Measurements from ENCODE around the gene CHST11.

CHST11 gene

GRCh38 chr12:104702565-104703139, 245.9 kb downstream of the CHST11 start:
- DNase-seq: no peak

DNA sequence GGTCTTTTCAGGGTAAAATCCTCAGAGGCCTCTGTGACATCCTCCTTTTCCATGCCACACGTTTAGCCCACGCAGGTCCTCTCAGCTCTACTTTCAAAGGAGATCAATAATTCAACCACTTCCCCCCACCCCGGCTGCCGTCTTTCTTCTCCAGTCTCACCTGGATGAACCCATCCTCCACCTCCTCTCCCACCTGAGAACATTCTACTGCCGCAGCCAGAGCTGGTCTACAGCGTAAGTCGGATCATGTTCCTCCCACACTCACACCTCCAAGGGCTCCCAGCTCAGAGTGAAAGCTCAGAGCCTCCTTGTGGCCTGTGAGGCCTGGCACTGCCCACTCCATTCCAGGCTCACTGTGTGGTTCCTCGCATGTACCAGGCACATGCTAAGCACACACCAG, 246.6 kb downstream of the CHST11 start:
- DNase-seq: no peak

GRCh38 chr12:104704224-104704779, 247.6 kb downstream of the CHST11 start:
- no peak for DNase-seq

DNA sequence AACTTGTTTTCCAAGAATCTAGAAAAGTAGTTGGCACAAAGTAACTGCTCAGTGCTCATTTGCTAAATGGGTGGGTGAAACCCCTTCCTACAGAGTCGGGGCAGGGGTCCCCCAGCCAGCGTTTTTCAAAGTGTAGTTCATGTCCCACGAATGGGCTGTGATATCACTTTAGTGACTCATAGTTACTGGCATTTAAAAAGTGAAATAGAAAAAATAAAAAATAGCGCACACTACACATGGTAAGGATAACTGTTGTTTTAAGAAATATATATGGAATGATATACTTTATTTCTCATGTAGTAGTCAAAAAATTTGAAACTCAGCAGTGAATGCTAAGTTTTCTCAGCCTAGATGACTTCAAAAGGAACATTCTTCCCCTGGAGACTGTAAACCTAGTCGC, 250.4 kb downstream of the CHST11 start:
- DNase-seq: no peak

DNA sequence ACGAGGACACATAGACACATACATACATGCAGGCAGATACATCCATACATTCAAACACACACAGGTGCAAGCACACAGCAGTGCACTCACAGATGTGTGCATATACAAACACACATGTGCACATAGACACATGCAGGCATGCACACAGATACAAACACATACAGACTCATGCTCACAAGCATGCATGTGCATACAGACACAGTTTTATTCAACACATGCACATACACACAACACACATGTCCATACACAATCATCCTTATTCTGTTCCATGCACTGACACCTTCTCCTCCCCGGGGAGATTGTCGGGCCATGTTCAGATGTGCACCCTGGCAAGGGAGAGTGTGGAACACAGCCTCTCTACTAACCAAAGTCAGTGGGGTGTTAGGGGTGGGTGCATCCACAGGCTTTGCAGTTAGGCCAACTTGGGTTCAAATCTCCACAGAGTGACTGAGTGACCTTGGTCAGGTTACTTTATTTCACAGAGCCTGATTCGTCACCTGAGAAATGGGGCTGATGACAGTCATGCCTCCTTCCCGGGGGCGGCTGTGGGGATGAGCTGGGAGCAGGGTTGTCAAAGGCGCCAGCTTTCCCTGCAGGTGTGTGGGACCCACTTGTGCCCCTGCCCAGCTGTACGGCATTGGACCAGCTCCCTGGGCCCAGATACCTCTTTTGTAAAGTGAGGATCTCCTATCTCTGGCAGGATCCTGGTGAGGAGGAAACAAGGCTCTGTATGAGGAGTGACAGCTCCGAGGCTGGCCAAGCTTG, 251.2 kb downstream of the CHST11 start:
- no peak for DNase-seq

DNA sequence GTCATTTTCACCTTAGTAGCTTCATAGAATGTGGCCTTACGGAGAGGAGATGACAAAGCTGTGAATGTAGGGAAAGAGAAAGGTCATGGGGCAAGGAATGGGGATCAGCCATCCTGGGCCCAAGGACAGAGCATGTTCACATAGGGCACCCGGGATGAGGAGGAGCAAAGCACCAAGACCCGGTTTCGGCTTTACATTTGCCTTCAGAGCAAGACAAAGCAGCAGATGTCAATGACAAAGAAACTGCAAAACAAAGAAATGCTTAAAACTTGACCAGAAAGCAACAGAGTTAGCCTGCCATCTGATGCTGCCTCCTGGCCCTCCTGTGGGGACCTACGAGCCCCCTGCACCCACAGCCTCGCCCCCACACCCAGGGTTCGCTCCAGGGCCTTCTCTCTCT, 252.1 kb downstream of the CHST11 start:
- no peak for DNase-seq

DNA sequence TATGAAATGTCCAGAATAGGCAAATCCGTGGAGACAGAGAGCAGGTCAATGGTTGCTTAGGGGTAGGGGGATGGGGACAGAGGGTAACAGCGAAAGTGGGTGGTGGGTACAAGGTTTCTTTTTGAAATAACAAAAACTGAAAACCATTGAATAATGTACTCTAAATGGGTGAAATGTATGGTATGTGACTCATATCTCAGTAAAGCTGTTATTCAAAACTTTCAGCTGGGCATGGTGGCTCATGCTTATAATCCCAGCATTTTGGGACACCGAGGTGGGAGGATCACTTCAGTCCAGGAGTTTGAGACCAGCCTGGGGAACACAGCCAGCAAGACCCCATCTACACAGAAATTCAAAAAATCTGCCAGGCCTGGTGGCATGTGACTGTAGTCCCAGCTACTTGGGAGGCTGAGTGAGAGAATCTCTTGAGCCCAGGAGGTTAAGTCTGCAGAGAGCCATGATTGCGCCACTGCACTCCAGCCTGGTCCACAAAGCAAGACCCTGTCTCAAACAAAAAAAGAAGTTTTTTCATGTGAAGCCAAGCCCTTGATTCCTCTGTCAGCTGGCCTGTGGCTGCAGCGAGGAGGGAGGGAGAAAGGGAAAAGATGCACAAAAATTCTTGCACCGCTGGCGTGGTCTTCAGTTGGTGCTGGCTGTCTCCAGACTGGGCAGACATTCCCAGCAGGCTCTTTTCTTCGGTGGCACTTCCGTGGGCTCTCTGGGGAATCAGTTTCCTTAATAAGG, 253.1 kb downstream of the CHST11 start:
- no peak for DNase-seq

GRCh38 chr12:104710940-104711689, 254.4 kb downstream of the CHST11 start:
- DNase-seq: no peak

DNA sequence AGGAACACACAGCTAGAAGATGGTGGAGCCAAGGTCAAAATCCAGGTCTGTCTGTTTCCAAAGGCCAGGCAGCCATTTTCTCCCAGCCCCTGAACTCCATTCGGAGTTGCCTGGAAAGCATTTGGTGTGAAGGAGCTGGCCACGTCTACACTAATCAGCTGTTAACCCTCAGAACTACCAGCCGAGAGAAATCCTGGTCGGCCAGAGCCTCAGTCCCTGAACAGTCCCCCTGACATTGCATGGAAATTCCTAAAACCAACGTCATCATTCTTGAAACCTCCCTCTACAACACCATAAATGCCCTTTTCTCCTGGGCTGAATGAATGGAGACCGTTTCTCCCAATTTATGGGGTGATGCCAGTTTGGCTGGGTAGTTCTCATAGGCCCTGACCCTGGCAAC, 255.7 kb downstream of the CHST11 start:
- no peak for DNase-seq

DNA sequence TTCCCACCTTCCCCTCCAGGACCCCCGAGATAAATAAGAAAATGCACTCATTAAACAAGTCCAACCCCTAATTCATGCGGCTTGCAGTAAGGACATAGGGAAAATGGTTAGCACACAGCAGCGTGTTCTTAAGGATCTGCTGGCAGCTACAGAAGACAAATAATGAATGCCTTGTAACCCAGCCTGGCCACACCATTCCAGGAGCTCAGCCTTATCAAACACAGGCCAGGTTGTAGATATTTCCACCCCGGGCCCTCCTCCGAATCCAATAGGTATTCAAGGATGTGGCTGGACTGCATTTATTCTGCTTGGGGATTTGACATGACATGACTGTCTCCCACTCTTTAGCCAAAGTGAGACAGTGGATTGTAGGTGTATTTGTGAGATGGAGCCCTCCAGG, 256.2 kb downstream of the CHST11 start:
- no peak for DNase-seq

- DNase-seq: no peak
Measured at GRCh38 chr12:104713444-104713843, 256.7 kb downstream of the CHST11 start.

GRCh38 chr12:104714369-104714768, 257.6 kb downstream of the CHST11 start:
- DNase-seq: no peak

DNA sequence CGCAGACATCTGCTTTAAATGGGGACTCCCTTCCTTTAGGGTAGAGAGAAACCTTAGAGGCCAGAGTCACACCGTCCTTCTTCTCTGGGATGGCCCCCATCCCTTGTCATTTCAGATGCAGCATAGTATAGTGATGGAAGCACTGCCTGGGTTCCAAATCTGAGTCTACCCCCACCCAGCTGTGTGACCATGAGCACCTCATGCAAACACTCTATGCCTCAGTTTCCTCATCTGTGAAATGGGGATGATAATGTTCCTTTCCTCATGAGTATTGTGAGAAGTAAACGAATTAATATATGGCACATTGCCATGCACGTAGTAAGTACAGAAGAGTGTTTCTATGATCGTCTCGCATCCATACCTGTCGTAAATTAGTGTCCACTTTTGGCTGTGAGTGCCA, 259.4 kb downstream of the CHST11 start:
- no peak for DNase-seq

DNA sequence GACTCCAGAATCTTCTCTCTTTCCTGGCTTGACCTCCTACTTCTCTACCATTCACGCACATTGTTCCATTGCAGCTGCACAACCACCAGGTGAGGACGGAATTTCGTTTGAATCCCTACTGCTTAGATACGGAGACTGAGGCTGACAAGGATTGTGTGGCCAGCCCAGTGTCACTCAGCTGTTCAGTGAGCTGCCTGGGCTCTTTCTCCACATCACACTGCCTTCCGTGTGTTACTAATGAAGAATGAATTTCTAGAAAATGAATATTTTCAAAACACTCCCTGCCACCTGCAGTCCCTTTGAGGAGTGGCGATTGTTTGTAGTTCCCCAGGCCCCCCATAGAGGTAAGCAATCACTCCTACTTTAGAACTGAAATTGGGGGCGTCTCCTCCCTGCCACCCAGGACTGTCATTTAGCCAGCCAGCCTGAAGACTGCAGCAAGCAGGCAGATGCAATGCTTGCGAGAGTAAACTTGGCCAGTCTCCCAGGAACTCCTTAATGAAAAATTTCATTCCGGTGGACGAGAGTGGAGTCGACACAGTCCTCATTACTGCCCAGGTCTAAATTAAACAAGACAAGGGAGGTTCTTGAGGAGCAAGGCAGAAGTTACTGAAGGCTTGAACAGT, 261.7 kb downstream of the CHST11 start:
- no peak for DNase-seq

DNA sequence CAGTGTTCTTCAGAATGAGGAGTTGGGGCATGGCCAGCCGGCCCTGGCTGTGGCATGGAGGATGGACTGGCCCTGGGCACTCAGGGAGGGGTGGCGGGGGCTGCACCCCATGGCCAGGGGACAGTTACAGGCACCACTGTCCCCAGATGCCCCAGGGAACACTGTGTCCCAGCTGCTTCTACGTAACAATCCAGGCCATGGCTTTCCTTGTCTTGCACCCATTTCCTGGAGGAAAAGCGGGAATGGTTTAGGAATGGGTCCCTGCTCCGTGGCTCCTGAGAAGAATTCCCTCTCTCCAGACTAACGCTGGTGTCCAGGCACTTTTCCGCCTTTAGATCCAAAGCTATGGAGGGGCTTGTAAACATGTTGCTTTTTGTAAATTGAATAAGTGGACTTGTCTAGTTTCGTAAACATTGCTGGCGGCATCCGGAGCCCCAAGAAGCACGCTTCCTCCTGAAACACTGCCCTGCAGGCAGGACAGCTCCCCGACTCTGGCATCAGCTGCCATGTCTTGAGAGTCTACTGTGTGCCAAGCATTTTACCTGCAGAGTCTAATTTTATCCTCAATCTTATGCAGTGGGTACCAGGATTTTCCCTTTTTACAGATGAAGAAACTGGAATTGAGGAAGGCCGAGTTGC, 263.1 kb downstream of the CHST11 start:
- peak; percentile 68 for DNase-seq

GRCh38 chr12:104720339-104721038, 263.7 kb downstream of the CHST11 start:
- peak; percentile 87 for DNase-seq

DNA sequence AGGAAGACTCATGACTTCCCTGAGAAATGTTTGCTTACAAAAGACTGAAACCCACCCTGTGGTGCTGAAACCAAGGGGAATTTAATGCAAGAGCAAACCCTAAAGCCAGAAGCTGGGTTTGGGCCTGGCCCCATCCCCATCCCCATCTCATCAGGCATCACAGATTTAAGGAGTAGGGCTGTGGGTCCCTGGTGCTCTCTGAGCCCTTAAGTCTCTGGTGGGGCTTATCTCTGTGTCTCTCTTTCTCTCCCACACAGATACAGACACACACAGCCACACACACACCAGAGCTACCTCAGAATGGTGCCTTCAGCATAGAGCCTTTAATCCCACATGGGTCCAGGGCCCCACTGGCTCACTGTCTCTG, 264.3 kb downstream of the CHST11 start:
- DNase-seq: peak; percentile 30

DNA sequence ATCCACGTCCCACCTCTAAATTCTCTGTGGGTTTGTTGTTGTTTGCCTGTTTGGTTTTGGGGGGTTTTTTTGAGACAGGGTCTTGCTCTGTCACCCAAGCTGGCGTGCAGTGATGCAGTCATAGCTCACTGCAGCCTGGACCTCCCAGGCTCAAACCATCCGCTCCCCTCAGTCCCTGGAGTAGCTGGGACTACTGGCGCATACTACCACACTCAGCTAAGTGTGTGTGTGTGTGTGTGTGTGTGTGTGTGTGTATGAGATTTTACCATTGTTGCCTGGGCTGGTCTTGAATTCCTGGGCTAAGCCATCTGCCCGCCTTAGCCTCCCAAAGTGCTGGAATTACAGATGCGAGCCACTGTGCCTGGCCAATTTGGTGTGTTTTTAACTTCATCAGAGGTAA, 265.2 kb downstream of the CHST11 start:
- no peak for DNase-seq

DNA sequence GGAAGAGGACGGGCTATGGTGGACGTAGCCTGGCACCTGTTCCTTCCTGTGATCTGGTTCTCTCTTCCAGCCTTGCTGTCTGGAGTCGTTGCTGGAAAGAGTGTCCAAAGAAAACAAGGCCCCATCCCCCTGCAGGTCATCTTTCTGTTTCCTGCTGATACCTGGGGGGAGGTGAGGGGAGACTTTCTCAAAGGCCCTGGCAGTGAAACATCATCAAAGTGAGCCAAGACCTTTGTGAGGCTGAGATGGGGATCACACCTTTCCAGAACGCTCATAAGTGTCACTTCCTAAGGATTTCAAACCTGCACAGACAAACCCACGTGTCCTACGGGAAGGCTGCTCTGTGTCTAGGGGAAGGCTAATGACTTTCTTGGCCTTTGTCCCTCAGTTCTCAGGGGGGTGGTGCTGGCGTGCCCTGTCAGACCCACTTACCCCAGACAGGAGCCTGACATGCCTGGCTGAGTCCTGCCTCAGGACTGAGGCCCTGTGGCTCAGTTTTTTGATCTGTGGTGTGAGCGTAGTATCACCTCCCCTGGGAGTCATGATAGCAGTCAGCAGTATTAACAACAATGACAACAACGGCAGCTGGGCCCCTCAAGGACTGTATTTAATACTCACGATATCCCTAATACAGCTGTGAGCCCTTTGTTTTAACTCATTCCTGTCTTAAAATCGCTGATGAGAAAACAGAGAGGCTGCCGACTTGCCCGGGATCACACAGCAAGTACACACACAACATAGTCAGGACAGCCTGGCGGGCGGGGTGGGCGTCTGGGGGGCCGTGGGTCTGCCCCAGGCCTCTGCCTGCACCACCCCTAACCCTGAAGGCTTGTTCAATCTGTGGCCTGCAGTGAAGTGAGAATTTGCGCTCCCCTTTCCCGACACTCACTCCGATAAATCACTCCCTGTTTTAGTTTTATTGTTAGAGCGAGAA, 266.1 kb downstream of the CHST11 start:
- no peak for DNase-seq

- DNase-seq: no peak
Measured at GRCh38 chr12:104723895-104724294, 267.1 kb downstream of the CHST11 start.
